ENCODE data around the gene TLE2.

Gene TLE2

GRCh38 chr19:3041761-3042620, 12.9 kb upstream of the TLE2 start:
- TF ChIP-seq ZBTB7A (IDR thresholded peaks at IDR 0.05; ENCODE audit: low read depth): peak; percentile 34; the same call in 1 of the 2 replicates
- no peak for TF ChIP-seq MAX (IDR thresholded peaks at IDR 0.05)

- TF ChIP-seq TEAD4 (IDR thresholded peaks at IDR 0.05) (no peak), RAD21 (IDR thresholded peaks at IDR 0.05; ENCODE audit: low read depth) (no peak), EP300 (IDR thresholded peaks at IDR 0.05; ENCODE audit: borderline replicate concordance) (no peak), FOXM1 (IDR thresholded peaks at IDR 0.05; ENCODE audit: borderline replicate concordance, low read depth) (no peak), YY1 (IDR thresholded peaks at IDR 0.05; ENCODE audit: low read depth) (no peak), TAF1 (IDR thresholded peaks at IDR 0.05; ENCODE audit: low read depth) (no peak), REST (IDR thresholded peaks at IDR 0.05; ENCODE audit: low read depth) (no peak), EGR1 (IDR thresholded peaks at IDR 0.05) (no peak), ZBTB7A (IDR thresholded peaks at IDR 0.05; ENCODE audit: low read depth) (no peak), MAX (IDR thresholded peaks at IDR 0.05) (no peak), CREB1 (IDR thresholded peaks at IDR 0.05; ENCODE audit: low read depth) (no peak), USF1 (IDR thresholded peaks at IDR 0.05) (no peak), CEBPB (IDR thresholded peaks at IDR 0.05) (no peak)
Observed at GRCh38 chr19:3041327-3041726, 12.2 kb upstream of the TLE2 start.

GRCh38 chr19:3039641-3040077, 10.6 kb upstream of the TLE2 start:
- TF ChIP-seq ZBTB7A (IDR thresholded peaks at IDR 0.05; ENCODE audit: low read depth) (no peak), USF1 (IDR thresholded peaks at IDR 0.05) (no peak), TEAD4 (IDR thresholded peaks at IDR 0.05) (no peak), TCF12 (IDR thresholded peaks at IDR 0.05; ENCODE audit: low read depth) (no peak), RAD21 (IDR thresholded peaks at IDR 0.05; ENCODE audit: low read depth) (no peak), MAX (IDR thresholded peaks at IDR 0.05) (no peak), CEBPB (IDR thresholded peaks at IDR 0.05) (no peak), CREB1 (IDR thresholded peaks at IDR 0.05; ENCODE audit: low read depth) (no peak), NFIC (IDR thresholded peaks at IDR 0.05) (no peak), TAF1 (IDR thresholded peaks at IDR 0.05; ENCODE audit: low read depth) (no peak), EP300 (IDR thresholded peaks at IDR 0.05; ENCODE audit: borderline replicate concordance) (no peak), EGR1 (IDR thresholded peaks at IDR 0.05) (no peak), REST (IDR thresholded peaks at IDR 0.05; ENCODE audit: low read depth) (no peak), YY1 (IDR thresholded peaks at IDR 0.05; ENCODE audit: low read depth) (no peak)

- TF ChIP-seq CEBPB (IDR thresholded peaks at IDR 0.05) (no peak), RAD21 (IDR thresholded peaks at IDR 0.05; ENCODE audit: low read depth) (no peak), ZBTB7A (IDR thresholded peaks at IDR 0.05; ENCODE audit: low read depth) (no peak), USF1 (IDR thresholded peaks at IDR 0.05) (no peak), CREB1 (IDR thresholded peaks at IDR 0.05; ENCODE audit: low read depth) (no peak), EGR1 (IDR thresholded peaks at IDR 0.05) (no peak), YY1 (IDR thresholded peaks at IDR 0.05; ENCODE audit: low read depth) (no peak), TAF1 (IDR thresholded peaks at IDR 0.05; ENCODE audit: low read depth) (no peak), REST (IDR thresholded peaks at IDR 0.05; ENCODE audit: low read depth) (no peak), TEAD4 (IDR thresholded peaks at IDR 0.05) (no peak), NFIC (IDR thresholded peaks at IDR 0.05) (no peak), MAX (IDR thresholded peaks at IDR 0.05) (no peak), EP300 (IDR thresholded peaks at IDR 0.05; ENCODE audit: borderline replicate concordance) (no peak), FOXM1 (IDR thresholded peaks at IDR 0.05; ENCODE audit: borderline replicate concordance, low read depth) (no peak), TCF12 (IDR thresholded peaks at IDR 0.05; ENCODE audit: low read depth) (no peak)
Observed at GRCh38 chr19:3039125-3039524, 10.0 kb upstream of the TLE2 start.

Data from Ishikawa (cell line).